ENCODE results near the gene PHLDB1. TPM values are rescaled to one million over a fixed set of nuclear protein-coding genes. Genes with fewer than 3 reads are reported as not detected.
A peak's percentile ranks its signal among the peaks of the same experiment; 100 is the strongest.

The PHLDB1 gene
- polyA plus RNA-seq, 1 of the 3 experiments (the other 2 are of a cell fraction): 89.4 TPM

GRCh38 chr11:118618991-118619375, 11.6 kb downstream of the PHLDB1 start:
- Histone ChIP-seq H3K27ac (ENCODE audit: low read depth in 2 of 2, low read length in 1 of 2) (peak overlapping the region; percentile 97 to 100), H3K36me3 (replicated peaks in 1 of 2; ENCODE audit: control insufficient read depth in 1 of 2, insufficient read depth in 2 of 2, low read length in 1 of 2) (peaks cover 7 to 14% of the 10 kb centered on the region in 2 experiments), H3K9ac (peak overlapping the region; percentile 79), H3K9me2 (no peaks in the 10 kb centered on the region), H3K9me3 (no peaks in the 10 kb centered on the region), H3K27me3 (ENCODE audit: insufficient read depth) (no peaks in the 10 kb centered on the region), H3K79me2 (ENCODE audit: insufficient read depth) (peaks cover 56% of the 10 kb centered on the region), H3K4me3 (ENCODE audit: low read depth in 2 of 2, low read length in 1 of 2) (peak overlapping the region in 1 of 2 experiments; percentile 11; a peak in 1 of 4 replicates), H2AFZ (ENCODE audit: low read depth) (no peak overlapping the region), H3K4me2 (peak overlapping the region; percentile 78), H3F3A (replicated peaks; ENCODE audit: insufficient read depth) (peaks cover 76% of the 10 kb centered on the region), H4K20me1 (ENCODE audit: insufficient read depth) (peaks cover 15% of the 10 kb centered on the region; the same call in 1 of the 2 replicates), H3K4me1 (ENCODE audit: control insufficient read depth in 1 of 2, insufficient read depth in 2 of 2, low read depth in 1 of 2, low read length in 1 of 2) (peaks cover 53 to 62% of the 10 kb centered on the region in 2 experiments)
- no peak for DNase-seq
- ChIA-PET CTCF (interaction anchor here (1.1 to 8.1 kb wide), 4 partner anchors 9 to 41 kb away, joined by 3 to 63 read pairs (median 25); partner anchors contain the start of gene PHLDB1), POLR2A (interaction anchor here (0.8 to 1.5 kb wide), 2 partner anchors 10 to 14 kb away, joined by 3 to 4 read pairs; no protein-coding TSS in a partner anchor)
- 15% methylated on average over 3 of the region's 4 CpGs for WGBS (ENCODE audit: low lambda C conversion rate)
- TF ChIP-seq POLR2AphosphoS5 (IDR thresholded peaks at IDR 0.05; ENCODE audit: low read depth, low read length): peak; percentile 4; the same call in 1 of the 2 replicates
- no peak for TF ChIP-seq FOXJ3 (CRISPR knock-in tag; IDR thresholded peaks at IDR 0.05)

- Histone ChIP-seq H3K9ac (peak overlapping the region; percentile 86), H3K9me3 (no peaks in the 10 kb centered on the region), H4K20me1 (ENCODE audit: insufficient read depth) (peaks cover 19% of the 10 kb centered on the region; the same call in 1 of the 2 replicates), H3K27me3 (ENCODE audit: insufficient read depth) (no peaks in the 10 kb centered on the region), H3K36me3 (replicated peaks in 1 of 2; ENCODE audit: control insufficient read depth in 1 of 2, insufficient read depth in 2 of 2, low read length in 1 of 2) (peaks cover 3 to 12% of the 10 kb centered on the region in 2 experiments), H3K4me2 (peak overlapping the region; percentile 100), H3K79me2 (ENCODE audit: insufficient read depth) (peaks cover 56% of the 10 kb centered on the region), H3K4me1 (ENCODE audit: control insufficient read depth in 1 of 2, insufficient read depth in 2 of 2, low read depth in 1 of 2, low read length in 1 of 2) (peaks cover 53 to 60% of the 10 kb centered on the region in 2 experiments), H3K27ac (ENCODE audit: low read depth in 2 of 2, low read length in 1 of 2) (peak overlapping the region; percentile 97 to 100), H2AFZ (ENCODE audit: low read depth) (no peak overlapping the region), H3K4me3 (ENCODE audit: low read depth in 2 of 2, low read length in 1 of 2) (peak overlapping the region in 1 of 2 experiments; percentile 4; a peak in 1 of 4 replicates), H3K9me2 (no peaks in the 10 kb centered on the region), H3F3A (replicated peaks; ENCODE audit: insufficient read depth) (peaks cover 73% of the 10 kb centered on the region)
- POLR2A ChIA-PET: interaction anchor here (1.5 to 2.7 kb wide), 2 partner anchors 14 kb away, joined by 4 to 15 read pairs; no protein-coding TSS in a partner anchor
- DNase-seq: no peak
- TF ChIP-seq SMC3 (IDR thresholded peaks at IDR 0.05; ENCODE audit: low read depth, low read length): no peak
- TF ChIP-seq MEF2A (IDR thresholded peaks at IDR 0.05; ENCODE audit: borderline replicate concordance, low read depth): no peak
- TF ChIP-seq TCF12 (IDR thresholded peaks at IDR 0.05): peak; percentile 88
- TF ChIP-seq FOSL2 (IDR thresholded peaks at IDR 0.05; ENCODE audit: borderline replicate concordance, low read depth): peak; percentile 89
- no peak for TF ChIP-seq TEAD4 (IDR thresholded peaks at IDR 0.05; ENCODE audit: borderline replicate concordance, insufficient read depth)
- peak; percentile 53 for TF ChIP-seq POLR2AphosphoS5 (IDR thresholded peaks at IDR 0.05; ENCODE audit: low read depth, low read length)
- 0 out of 2 replicates have a peak, but pooled peaks have one; percentile 24 for TF ChIP-seq ZBTB33 (IDR thresholded peaks at IDR 0.05; ENCODE audit: borderline replicate concordance, low read depth)
- TF ChIP-seq EP300 (IDR thresholded peaks at IDR 0.05; ENCODE audit: borderline replicate concordance in 1 of 2, low read depth in 1 of 2, low read length in 1 of 2): peak in 1 of 2 experiments; percentile 57; a peak in 1 of 4 replicates
- peak; percentile 75 for TF ChIP-seq PBX3 (IDR thresholded peaks at IDR 0.05)
- TF ChIP-seq GATA2 (CRISPR knock-in tag; IDR thresholded peaks at IDR 0.05): no peak
- peak; percentile 44 for TF ChIP-seq NFIC (IDR thresholded peaks at IDR 0.05; ENCODE audit: borderline replicate concordance)
- TF ChIP-seq RXRA (IDR thresholded peaks at IDR 0.05; ENCODE audit: borderline replicate concordance, low read depth): peak; percentile 63; the same call in 1 of the 2 replicates
- 0 out of 2 replicates have a peak, but pooled peaks have one; percentile 60 for TF ChIP-seq TAF1 (IDR thresholded peaks at IDR 0.05; ENCODE audit: borderline replicate concordance, low read depth, low read length)
- peak; percentile 91 for TF ChIP-seq JUND (IDR thresholded peaks at IDR 0.05)
- TF ChIP-seq MAX (IDR thresholded peaks at IDR 0.05; ENCODE audit: low read depth): peak; percentile 74
- peak; percentile 48; the same call in 1 of the 2 replicates for TF ChIP-seq SIN3A (IDR thresholded peaks at IDR 0.05; ENCODE audit: borderline replicate concordance, low read depth, low read length)
- CTCF ChIA-PET: interaction anchor here (1.1 to 8.1 kb wide), 4 partner anchors 9 to 40 kb away, joined by 3 to 63 read pairs (median 25); partner anchors contain the start of gene PHLDB1
- whole genome bisulfite sequencing (ENCODE audit: low lambda C conversion rate): 25% methylated on average over 6 of the region's 6 CpGs
Observed at GRCh38 chr11:118619444-118620197, 12.2 kb downstream of the PHLDB1 start.

All from SK-N-SH (cell line).